ENCODE measurements around the gene TUG1.

The TUG1 gene

DNA sequence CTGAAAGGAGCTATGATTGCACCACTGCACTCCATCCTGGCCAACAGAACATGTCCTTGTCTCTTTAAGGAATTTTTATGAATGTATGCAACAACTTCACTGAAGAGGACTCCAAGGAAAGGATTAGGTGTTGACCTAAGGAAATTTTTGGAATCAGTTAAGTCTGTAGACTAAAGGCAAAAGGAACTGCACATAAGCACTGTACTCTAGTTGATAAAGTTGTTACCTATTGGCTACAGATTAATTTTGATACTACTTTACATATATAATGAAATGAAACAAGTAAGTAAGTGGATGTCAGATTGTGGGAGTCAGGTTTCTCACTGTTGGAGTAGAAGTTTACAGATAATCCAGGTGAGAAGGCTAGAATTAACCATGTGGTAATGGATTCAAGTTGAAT lies 36.5 kb downstream of the TUG1 start:
- no peak for DNase-seq

DNA sequence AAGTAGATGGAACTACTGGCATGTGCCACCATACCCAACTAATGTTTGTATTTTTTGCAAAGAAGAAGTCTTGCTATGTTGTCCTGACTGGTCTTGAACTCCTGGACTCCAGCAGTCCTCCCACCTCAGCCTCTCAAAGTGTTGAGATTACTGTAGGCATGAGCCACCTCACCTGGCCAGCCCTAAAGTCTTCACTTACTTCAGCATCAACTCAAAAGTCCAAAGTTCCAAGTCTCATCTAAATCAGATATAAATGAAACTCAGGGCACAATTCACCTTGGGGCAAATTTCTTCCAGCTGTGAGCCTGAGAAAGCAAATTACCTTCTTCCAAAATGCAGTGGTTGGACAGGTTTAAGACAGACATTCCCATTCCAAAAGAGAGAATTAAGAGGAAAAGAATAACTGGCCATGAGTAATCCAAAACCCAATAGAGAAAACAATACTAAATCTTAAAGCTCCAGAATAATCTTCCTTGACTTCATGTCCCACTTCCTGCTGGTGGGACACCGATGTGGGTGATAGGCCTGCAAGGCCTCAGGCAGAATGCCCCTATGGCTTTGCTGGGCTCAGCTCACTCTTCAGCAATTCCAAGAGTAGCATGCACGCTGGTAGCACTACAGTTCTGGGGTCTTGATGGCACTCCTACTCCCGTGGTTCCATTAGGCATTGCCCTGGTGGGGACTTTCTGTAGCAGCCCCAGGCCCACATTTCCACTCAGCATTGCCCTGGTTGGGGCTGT lies 50.3 kb downstream of the TUG1 start:
- DNase-seq = no peak

DNA sequence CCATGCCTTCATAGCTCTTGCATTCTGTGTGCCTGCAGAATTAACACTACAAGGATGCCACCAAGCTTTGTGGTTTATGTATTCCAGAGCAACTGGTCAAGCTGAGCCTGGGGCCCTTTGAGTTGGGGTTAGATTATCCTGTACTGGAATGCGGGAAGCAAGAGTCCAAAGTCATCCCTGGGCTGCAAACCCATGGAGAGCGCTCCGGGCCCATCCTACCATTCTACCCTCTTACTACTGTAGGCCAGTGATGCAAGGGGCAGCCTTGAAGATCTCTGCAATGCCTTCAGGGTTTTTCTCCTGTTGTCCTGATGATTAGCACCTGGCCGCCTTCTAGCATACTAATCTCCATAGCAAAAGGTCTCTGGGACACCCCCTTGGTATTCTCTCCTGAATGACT lies 51.3 kb downstream of the TUG1 start:
- DNase-seq = no peak

- no peak for DNase-seq
Observed at GRCh38 chr22:31022516-31022915, 53.5 kb downstream of the TUG1 start.

Data from NCI-H524 treated with DMSO at 0.1 percent for 48 hours (cell line).